NCI-H2171 treated with DMSO at 0.1 percent for 48 hours (cell line): ENCODE results near the gene CACNA2D3.

ENCODE experiments used
- DNase-seq: peaks from one replicate; lab custom pipeline; 2025; lab: John Stamatoyannopoulos, UW

The CACNA2D3 gene

GRCh38 chr3:55009372-55009771, 887.0 kb downstream of the CACNA2D3 start:
- DNase-seq = no peak

DNA sequence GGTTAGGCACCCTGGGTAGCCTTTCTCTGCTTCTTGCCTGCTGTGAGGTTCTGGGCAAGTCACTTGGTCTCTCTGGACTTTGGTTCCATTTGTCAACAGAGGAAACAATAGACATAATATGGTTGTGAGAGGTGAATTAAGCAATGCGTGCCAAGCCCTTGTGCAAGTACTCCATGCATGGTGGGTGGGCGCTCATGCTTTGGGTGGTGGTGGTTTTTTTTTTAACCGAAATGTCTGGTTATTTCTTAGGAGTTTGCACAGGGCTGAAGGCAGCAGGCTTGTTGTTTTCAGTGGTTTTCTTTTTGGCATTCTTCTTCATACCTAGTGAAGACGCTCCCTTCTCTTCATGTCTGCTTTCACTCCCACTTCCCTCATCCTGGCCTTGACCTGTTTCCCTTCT, 889.7 kb downstream of the CACNA2D3 start:
- no peak for DNase-seq

- DNase-seq = no peak
Measured at GRCh38 chr3:55013145-55013925, 891.0 kb downstream of the CACNA2D3 start.

GRCh38 chr3:55014081-55014480, 891.7 kb downstream of the CACNA2D3 start:
- DNase-seq = no peak

- DNase-seq = no peak
Measured at GRCh38 chr3:55014906-55015305, 892.6 kb downstream of the CACNA2D3 start.

DNA sequence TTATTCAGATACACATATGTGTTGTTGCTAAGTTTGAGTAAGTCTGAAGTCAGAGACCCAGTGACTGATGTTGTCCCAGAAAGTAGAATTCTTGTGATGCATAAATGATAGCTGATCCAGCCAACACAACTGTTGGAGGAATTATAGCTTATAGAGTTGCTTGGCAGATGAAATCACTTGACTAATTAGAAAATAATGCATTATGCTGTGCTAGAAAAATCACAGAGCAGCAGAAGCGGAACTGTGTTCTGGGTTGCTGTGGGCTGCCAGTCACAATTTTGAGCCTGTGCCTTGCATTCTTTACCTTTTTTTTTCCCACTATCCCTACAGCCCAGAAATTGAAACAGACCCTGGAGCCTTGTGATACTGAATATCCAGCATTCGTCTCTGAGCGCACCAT, 895.5 kb downstream of the CACNA2D3 start:
- DNase-seq = no peak

DNA sequence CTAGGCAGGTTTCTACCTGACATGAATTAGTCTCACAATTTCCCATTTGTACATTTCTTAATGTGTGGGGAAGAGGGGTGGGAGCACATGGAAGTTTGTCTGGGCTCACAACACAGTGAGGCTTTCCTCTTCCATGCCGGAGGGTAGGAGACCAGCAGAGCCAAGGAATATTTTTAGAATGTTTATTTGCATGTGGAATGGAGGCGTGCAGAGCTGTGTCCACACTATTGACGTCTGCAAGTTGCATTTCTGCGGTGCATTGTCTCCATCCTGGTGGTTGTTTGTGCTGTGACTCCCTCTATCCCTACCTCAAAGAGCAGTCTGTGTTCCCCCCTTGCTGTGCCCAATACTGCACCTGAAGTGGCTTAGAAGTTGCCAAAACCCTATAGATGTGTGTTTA, 908.6 kb downstream of the CACNA2D3 start:
- no peak for DNase-seq

- no peak for DNase-seq
Measured at GRCh38 chr3:55036883-55037577, 914.7 kb downstream of the CACNA2D3 start.

GRCh38 chr3:55042591-55042990, 920.2 kb downstream of the CACNA2D3 start:
- no peak for DNase-seq

- DNase-seq = peak; percentile 2
Measured at GRCh38 chr3:55044486-55044885, 922.1 kb downstream of the CACNA2D3 start.

DNA sequence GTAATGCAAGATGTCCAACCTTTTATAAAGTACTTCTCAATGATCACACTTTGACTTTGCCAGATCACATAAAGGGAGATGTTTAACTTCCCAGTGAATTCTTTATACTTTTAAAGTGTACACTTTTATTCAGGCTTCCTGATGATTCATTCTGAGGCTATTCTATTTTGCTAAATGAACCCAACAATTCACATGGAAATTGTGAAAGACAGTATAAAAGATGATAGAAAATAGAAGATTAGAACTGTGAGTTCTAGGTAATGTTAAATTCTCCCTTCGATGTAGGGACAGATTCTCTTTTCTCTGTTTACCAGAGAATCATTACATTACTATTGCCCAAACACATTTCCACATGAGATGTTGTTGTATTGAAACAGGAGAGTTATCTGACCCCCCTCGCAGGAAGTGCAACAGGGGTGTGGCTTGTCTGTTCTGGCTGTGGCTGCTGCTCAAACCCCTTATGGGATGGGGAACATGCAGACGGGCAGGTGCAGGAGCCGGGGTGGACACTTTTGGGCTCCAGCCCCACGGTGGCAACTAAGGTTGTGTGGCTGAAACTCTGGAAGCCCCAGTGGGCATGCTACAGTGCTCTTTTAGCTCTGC, 936.8 kb downstream of the CACNA2D3 start:
- no peak for DNase-seq

- no peak for DNase-seq
Measured at GRCh38 chr3:55060896-55061719, 938.8 kb downstream of the CACNA2D3 start.

DNA sequence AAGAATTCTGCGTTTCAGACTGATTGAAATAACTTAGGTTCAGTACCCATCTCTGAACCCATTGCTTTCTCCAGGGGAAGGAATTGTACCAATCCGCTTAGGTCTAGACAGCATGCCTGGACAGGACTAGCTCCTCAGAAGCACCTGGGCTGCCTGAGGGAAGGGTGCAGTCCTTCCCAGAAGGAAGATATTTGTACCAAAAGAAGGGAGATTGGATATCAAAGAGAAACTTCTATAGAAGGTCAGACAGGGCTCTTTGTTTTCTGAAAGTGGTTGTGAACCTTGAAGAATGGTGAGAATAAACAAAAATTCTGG, 939.3 kb downstream of the CACNA2D3 start:
- DNase-seq = no peak

DNA sequence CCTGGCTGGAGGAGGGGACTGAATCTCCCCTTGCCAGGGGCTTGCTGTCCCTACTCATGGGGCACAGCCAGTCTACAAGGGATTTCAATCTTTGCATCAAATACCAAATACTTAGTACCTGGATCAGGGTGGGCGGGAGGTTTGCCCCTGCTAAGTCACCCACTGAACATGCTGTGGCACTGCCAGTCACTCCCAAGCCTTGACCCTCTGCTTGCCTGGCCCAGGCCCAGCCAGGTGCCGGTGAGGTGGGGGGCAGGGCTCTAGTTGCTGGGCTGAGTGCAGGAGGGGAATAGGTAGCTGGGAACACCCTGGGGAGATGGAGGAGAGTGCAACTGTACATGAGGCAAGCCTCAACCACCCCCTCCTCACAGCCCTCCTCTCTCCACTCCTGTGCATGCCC, 941.8 kb downstream of the CACNA2D3 start:
- no peak for DNase-seq

- DNase-seq = no peak
Measured at GRCh38 chr3:55065331-55065730, 943.0 kb downstream of the CACNA2D3 start.

DNA sequence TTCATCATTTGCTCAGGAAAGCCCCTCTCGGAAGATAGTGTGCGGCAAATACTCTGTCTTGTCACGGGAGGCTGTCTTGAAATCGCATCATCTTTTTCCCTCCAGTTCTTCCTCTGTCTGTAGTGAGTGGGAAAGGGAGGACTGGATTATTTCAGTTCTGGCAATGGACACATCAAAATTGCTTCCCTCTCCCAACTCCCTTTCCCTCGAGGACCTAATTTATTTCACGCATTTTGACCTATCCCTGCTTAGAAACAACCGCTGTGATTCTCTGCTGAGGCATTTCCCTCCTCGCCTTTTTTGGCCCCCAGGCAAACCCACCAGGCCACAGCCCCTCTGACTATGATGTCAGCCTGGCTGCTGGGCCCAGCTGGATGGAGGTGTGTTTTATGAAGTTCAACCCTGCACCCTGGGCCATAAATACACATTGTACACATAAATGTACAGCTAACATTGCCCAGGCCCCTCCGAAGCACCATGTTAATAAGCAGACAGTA, 944.2 kb downstream of the CACNA2D3 start:
- DNase-seq = no peak

DNA sequence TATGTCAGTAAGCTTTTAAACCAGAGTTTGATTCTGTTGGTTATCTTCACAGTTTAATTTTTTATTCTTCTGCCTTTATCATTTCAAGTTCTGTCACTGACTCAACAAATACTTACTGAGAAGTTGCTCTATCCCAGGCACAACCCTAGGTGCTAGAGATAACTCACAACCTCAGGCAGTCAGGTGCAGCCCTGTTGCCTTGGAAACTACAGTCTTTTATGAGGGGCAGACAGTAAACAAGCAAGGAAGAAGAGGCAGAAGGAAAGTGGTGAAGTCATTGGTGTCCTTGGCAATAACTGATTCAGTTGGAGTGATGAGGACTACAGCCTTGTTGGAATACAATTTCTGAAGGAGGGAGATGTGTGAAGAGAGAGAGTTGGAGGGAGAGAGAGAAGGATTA, 947.6 kb downstream of the CACNA2D3 start:
- no peak for DNase-seq

GRCh38 chr3:55074796-55075195, 952.4 kb downstream of the CACNA2D3 start:
- DNase-seq = no peak

DNA sequence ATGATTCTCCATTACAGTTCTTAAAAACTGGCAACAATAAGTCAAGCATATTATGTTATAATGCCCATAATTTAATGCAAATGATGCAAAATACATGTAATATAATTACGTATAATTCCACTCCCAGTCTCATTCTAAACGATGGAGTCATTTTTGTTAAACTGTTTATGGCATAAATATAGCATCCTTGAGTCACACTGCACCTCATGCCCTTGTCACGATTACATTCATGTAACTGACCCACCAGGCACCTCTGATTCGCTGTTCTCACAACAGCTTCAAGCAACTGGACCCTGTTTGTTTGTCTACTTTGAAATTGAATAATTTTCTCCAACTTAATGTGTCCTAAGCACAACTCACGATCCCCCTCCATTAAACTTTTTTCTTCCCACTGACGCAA, 953.5 kb downstream of the CACNA2D3 start:
- DNase-seq = no peak

GRCh38 chr3:55077726-55078125, 955.4 kb downstream of the CACNA2D3 start:
- no peak for DNase-seq

DNA sequence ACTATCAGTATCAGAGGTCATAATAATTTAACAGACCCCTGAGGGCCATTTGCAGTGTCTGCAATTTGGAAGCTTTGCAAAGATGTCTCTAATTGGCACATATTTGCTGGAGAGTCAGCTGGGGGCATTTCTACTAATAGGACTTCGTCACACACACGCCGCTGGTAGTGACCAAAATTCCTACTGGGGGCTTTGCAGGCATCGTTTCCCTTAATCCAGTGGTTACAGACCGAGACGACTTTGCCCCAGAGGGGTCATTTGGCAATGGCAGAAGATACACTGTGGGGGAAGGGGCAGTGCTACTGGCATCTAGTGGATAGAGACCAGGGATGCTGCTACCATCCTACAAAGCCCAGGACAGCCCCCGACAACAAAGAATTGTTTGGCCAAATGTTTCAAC, 956.5 kb downstream of the CACNA2D3 start:
- no peak for DNase-seq

DNA sequence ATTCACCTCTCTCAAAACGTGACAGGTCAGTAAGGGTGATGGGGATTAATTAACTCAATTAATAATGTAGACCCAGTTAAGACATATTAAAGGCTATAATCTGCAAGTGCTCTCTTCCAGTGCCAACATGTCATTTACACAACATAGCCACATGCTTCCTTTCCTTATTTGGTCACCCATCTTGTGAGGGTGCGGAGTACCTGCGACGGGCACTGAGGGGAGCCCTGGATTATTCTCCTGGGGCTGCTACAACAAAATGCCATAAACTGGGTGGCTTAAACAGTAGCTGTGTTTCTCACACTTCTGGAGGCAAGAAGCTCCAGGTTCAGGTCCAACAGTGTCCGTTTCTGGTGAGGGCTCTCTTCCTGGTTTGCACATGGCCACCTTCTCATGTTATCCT, 962.9 kb downstream of the CACNA2D3 start:
- no peak for DNase-seq
